LNCaP clone FGC (cell line): ENCODE results near the gene REXO4.
"Not testable (repeated sequence)": the region's sequence is repeated elsewhere in the genome, so short reads cannot be mapped to it uniquely, and the experiment has no call there.

Experiments used
- DNase-seq: peaks from one replicate; pipeline ENCODE4 v3.0.0-alpha.2; 2011; ENCODE audit warnings: low read depth
- H3K4me3 ChIP-seq: 2 replicates; pipeline ENCODE4 v1.5.1; 2011; ENCODE audit warnings: mild to moderate bottlenecking, low read depth, low read length, control low read depth
- CTCF ChIP-seq: IDR thresholded peaks from 2 replicates; pipeline ENCODE4 v1.5.1; 2012; ENCODE audit warnings: mild to moderate bottlenecking; ENCODE audit not compliant: control insufficient read depth, insufficient read depth; ENCODE audit errors: extremely low read depth

Gene REXO4

GRCh38 chr9:133456409-133456808 is 38.6 kb upstream of the REXO4 start:
- no peak for TF ChIP-seq CTCF
- no peak for DNase-seq
- H3K4me3 ChIP-seq: no peak overlapping the region

- DNase-seq: no peak
- TF ChIP-seq CTCF: no peak
- H3K4me3 ChIP-seq: no peak overlapping the region
These were observed 38.1 kb upstream of the REXO4 start for GRCh38 chr9:133455936-133456335.

GRCh38 chr9:133454943-133455673 is 37.3 kb upstream of the REXO4 start:
- H3K4me3 ChIP-seq: no peak overlapping the region
- no peak for DNase-seq
- TF ChIP-seq CTCF: no peak

GRCh38 chr9:133454325-133454724 is 36.5 kb upstream of the REXO4 start:
- DNase-seq: no peak
- no peak overlapping the region for H3K4me3 ChIP-seq
- TF ChIP-seq CTCF: no peak

- no peak for TF ChIP-seq CTCF
- no peak for DNase-seq
- H3K4me3 ChIP-seq: no peak overlapping the region
These were observed 35.8 kb upstream of the REXO4 start for GRCh38 chr9:133453651-133454050.

- TF ChIP-seq CTCF: no peak
- no peak for DNase-seq
- no peak overlapping the region for H3K4me3 ChIP-seq
These were observed 34.8 kb upstream of the REXO4 start for GRCh38 chr9:133452562-133452961.

GRCh38 chr9:133451865-133452264 is 34.1 kb upstream of the REXO4 start:
- H3K4me3 ChIP-seq, DNase-seq: not testable (repeated sequence)
